GM10248 (cell line): ENCODE data around the gene ATP9B.
"Not testable (repeated sequence)": the region's sequence is repeated elsewhere in the genome, so short reads cannot be mapped to it uniquely, and the experiment has no call there.

ENCODE experiments used
- CTCF ChIA-PET: fragments of 300-600 bp; sonication (Branson Sonifier 250); formaldehyde crosslinking; extraction: SDS; loops from one replicate; lab custom pipeline; 2021; ENCODE audit warnings: antibody characterized with exemption; lab: Yijun Ruan, JAX
- POLR2A ChIA-PET: fragments of 350-650 bp; sonication (Branson Sonifier 250); formaldehyde crosslinking; extraction: SDS; loops from one replicate; lab custom pipeline; 2020; ENCODE audit warnings: antibody characterized with exemption; lab: Yijun Ruan, JAX
- DNase-seq: peaks from one replicate; pipeline ENCODE4 v3.0.0; 2012; ENCODE audit errors: extremely low spot score
- TF ChIP-seq, protein P1 (sequence below): IDR thresholded peaks from 2 replicates; pipeline ENCODE4 v1.5.1; 2012; ENCODE audit warnings: mild to moderate bottlenecking, low read depth; ENCODE audit errors: extremely low read depth, missing control alignments, control extremely low read depth

ATP9B gene

DNA sequence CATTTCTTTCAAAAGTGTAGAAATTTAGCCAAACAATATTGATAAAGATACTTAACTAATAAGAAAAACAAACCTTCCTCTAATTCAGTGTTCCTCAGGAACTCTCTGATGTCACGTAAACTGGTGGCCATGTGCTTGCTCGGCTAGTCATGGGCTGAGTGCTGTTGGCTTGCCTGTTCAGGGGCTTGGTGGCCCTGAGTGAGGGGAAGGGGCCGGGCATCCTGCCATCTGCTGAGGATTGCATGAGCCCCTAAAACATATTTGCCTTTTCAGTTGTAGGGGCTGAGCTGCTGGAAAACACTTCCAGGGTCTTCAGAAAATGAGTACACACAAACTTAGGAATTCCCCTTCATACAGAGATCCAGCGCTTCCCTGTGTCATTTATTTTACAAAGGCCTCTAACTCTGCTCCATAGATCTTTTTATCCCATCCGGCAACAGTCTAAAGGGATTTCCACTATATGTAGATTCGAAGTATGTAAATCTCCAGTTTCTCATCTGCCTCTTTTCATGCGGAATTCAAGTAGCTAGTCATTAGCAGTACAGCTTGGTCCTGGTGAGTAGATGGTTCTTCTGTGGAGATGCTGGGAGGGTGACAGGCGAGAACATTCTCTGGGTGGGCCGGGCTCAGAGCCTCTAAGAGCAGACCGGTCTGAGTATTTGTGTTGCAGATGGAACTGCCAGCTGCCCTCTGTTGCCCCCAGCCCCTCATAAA is 306.4 kb downstream of the ATP9B start:
- DNase-seq, result no peak
- TF ChIP-seq, protein P1, sequence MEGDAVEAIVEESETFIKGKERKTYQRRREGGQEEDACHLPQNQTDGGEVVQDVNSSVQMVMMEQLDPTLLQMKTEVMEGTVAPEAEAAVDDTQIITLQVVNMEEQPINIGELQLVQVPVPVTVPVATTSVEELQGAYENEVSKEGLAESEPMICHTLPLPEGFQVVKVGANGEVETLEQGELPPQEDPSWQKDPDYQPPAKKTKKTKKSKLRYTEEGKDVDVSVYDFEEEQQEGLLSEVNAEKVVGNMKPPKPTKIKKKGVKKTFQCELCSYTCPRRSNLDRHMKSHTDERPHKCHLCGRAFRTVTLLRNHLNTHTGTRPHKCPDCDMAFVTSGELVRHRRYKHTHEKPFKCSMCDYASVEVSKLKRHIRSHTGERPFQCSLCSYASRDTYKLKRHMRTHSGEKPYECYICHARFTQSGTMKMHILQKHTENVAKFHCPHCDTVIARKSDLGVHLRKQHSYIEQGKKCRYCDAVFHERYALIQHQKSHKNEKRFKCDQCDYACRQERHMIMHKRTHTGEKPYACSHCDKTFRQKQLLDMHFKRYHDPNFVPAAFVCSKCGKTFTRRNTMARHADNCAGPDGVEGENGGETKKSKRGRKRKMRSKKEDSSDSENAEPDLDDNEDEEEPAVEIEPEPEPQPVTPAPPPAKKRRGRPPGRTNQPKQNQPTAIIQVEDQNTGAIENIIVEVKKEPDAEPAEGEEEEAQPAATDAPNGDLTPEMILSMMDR, result no peak
- POLR2A ChIA-PET, result no interaction called here
- CTCF ChIA-PET, result interaction anchor here (1.0 to 12.2 kb wide), 9 partner anchors 9 to 269 kb away, joined by 3 to 137 read pairs (median 5); no protein-coding TSS in a partner anchor

DNA sequence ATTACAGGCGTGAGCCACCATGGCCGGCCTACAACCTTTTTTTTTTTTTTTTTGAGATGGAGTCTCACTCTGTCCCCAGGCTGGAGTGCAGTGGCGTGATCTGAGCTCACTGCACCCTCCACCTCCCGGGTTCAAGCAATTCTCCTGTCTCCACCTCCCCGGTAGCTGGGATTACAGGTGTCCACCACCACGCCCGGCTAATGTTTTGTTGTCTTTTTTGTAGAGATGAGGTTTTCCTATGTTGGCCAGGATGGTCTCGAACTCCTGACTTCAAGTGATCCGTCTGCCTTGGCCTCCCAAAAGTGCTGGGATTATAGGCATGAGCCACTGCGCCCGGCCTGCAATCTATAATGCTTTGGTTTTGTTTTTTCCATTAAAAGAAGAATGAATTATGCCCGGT is 307.5 kb downstream of the ATP9B start:
- POLR2A ChIA-PET, DNase-seq: not testable (repeated sequence)
- CTCF ChIA-PET, result interaction anchor here (1.3 to 12.2 kb wide), 6 partner anchors 12 to 265 kb away, joined by 3 to 137 read pairs (median 8); no protein-coding TSS in a partner anchor

DNA sequence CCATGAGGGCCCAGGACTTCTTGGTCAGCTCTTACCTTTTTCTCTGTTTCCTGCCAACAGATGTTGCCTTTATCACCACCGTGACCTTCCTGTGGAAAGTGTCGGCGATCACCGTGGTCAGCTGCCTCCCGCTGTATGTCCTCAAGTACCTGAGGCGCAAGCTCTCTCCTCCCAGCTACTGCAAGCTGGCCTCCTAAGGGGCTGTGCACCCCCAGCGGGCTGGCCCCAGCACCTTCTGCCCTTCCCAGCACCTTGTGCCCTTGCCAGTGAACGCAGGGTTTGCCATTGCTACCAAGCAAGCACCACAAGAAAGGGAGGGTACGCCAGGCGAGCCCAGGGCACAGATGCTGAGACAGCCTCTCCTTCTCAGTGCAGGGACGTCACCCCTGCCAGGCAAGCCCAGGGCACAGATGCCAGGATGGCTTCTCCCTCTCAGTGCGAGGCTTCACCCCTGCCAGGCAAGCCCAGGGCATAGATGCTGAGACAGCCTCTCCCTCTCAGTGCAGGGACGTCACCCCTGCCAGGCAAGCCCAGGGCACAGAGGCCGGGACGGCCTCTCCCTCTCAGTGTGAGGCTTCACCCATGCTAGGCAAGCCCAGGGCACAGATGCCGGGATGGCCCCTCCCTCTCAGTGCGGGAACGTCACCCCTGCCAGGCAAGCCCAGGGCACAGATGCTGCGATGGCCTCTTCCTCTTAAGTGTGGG is 308.1 kb downstream of the ATP9B start:
- ChIA-PET CTCF (interaction anchor here (0.7 to 12.2 kb wide), 11 partner anchors 11 to 264 kb away, joined by 3 to 137 read pairs (median 10); no protein-coding TSS in a partner anchor), POLR2A (no interaction called here)
- TF ChIP-seq, protein P1, result no peak
- no peak for DNase-seq

DNA sequence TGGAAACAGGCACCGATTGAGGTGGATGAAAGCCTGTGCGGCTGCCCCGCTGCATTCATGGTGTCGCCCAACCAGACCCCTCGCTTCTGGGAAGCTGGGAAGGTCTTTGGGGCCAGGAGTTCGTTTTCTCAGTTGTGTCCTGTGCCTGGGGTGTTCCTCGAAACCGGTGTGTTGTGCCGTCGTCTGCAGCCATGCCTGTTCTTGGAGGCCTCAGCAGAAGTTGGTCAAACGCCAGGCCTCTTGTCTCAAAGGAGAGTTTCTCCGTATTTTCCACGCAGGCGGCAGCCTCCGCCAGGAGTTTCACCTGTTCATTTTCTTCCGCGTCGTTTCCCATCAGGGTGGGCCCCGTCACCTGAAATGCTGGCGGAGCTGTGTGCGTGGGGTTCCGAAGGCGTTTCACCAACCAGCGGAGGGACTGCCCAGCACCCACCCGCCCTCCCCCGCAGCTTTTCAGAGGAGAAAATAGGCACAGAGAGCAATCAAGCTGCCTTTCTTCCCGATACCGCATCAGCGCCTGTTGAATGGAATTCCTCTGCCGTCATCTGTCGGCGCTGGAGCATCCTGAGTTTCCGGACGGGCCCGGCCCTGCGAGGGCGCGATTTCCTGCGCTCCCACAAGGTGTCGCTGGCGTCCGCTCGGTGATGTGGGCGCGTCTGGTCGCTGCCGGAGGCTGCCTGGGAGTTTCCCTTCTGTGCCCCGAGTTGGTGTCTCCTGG is 309.5 kb downstream of the ATP9B start:
- DNase-seq, result peak; percentile 87
- ChIA-PET CTCF (interaction anchor here (0.8 to 12.2 kb wide), 26 partner anchors 9 to 798 kb away, joined by 3 to 137 read pairs (median 6); no protein-coding TSS in a partner anchor), POLR2A (no interaction called here)
- TF ChIP-seq, protein P1, result peak; percentile 92

DNA sequence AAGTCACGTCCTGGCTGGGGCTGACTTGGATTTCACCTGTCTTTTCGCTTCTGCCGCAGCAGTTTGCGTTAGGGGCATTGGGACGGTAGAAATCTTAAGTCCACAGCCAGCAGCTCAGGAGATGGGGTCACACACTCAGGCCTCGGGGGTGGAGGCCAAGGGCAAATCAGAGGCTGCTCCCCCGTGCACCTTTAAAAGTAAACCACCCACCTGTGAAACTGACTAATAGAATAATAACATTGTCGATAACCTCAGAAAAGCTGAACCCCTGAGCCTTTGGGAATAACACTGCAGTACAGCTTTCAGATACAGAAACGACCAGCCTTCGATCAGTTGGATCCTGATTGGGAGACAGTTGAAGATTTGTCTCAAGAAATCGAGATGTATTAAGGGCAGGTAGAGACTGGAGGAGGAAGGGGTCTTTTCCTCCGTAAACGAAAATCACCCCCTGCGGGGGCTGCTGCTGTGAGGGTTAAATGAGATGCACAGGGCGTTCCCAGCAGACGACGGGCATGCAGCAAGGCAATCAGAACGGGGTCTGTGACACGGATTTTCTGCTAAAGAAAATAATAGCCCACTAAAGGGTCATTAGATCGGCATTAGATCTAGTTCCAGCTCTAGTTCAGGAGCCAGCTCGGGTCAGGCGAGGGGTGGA is 310.2 kb downstream of the ATP9B start:
- DNase-seq, result no peak
- TF ChIP-seq, protein P1, result no peak
- POLR2A ChIA-PET, result no interaction called here
- CTCF ChIA-PET, result interaction anchor here (1.0 to 12.2 kb wide), 33 partner anchors 8 to 834 kb away, joined by 3 to 137 read pairs (median 6); no protein-coding TSS in a partner anchor

DNA sequence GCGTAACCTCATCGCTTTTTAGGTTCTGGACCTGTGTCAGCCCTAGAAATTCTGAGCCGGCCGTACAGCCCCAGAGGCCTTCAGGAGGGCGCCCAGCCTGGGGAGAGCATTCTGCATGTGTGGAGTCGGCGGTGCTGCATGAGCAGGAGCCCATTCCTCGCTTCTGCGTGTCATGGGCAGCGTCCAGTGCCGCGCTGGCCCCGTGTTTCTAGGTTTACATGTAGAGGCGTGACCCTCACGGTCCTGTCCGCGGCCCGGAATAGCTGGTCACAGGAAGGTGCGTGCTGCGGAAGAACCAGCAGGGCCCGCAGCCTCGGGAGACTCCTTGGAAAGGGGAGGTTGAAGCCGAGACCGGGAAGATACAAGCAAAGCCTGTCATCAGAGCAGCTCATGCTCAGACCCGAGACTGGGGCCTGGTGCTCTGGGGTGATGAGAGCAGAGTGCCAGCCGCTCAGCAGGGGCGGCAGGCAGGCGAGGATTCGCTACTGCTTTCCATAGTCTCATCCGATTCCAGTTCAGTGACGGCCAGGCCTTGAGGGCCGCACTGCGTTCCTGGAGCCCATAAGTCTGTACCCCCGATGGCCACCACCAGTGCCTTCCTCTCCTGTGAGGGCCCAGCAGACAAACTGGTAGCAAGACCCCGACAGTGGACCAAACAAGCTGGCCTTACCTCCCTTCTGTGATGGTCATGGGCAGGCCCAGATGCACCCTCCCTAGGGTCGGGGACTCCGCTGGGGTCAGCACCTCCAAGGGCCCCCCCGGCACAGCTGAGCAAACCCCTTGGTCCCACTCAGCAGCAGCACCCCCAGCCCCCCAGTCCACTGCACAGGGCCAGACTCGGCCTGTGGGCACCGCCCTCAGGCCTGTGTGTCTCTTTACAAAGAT is 311.0 kb downstream of the ATP9B start:
- CTCF ChIA-PET, result interaction anchor here (0.7 to 12.2 kb wide), 46 partner anchors 8 to 833 kb away, joined by 3 to 137 read pairs (median 4); no protein-coding TSS in a partner anchor
- no peak for DNase-seq
- POLR2A ChIA-PET, result no interaction called here

More for the DNA sequence above, 311.0 kb downstream of the ATP9B start:
- TF ChIP-seq, protein P1, result no peak
